Activated CD4-positive, alpha-beta T cell treated with anti-CD3 and anti-CD28 coated beads for 36 hours (primary cell): ENCODE data around the gene HOXB7. TPM values are rescaled to one million over a fixed set of nuclear protein-coding genes. Genes with fewer than 3 reads are reported as not detected.

Experiments
- ATAC-seq: fragments of 200-7000 bp; cut with Tn5 transposase; one replicate; pipeline ENCODE4 v1.10.0; 2021; ENCODE audit warnings: mild to moderate bottlenecking, moderate library complexity
- CTCF ChIA-PET: fragments of 350-600 bp; sonication (Branson Sonifier 250); formaldehyde crosslinking; loops from one replicate; lab custom pipeline; 2021; ENCODE audit warnings: antibody characterized with exemption; lab: Charles Lee
- POLR2A ChIA-PET: fragments of 350-600 bp; sonication (Branson Sonifier 250); formaldehyde crosslinking; loops from one replicate; lab custom pipeline; 2021; ENCODE audit warnings: antibody characterized with exemption, inconsistent platforms; lab: Charles Lee
- DNase-seq: peaks from one replicate; pipeline ENCODE4 v3.0.0-alpha.2; 2020
- H3K27ac Mint-ChIP-seq: one replicate; pipeline ENCODE4 v1.8.0; 2021; ENCODE audit warnings: mixed read lengths
- H3K27me3 Mint-ChIP-seq: one replicate; pipeline ENCODE4 v1.8.0; 2021; ENCODE audit warnings: mixed read lengths
- H3K36me3 Mint-ChIP-seq: one replicate; pipeline ENCODE4 v1.8.0; 2021; ENCODE audit warnings: low read depth, mixed read lengths
- H3K4me1 Mint-ChIP-seq: one replicate; pipeline ENCODE4 v1.8.0; 2021; ENCODE audit warnings: mixed read lengths
- H3K4me3 Mint-ChIP-seq: one replicate; pipeline ENCODE4 v1.8.0; 2021; ENCODE audit warnings: mild to moderate bottlenecking, moderate library complexity, mixed read lengths
- H3K9me3 Mint-ChIP-seq: one replicate; pipeline ENCODE4 v1.8.0; 2021; ENCODE audit warnings: low read depth, mixed read lengths
- intact Hi-C, 2 experiments: fragments of 100-400 bp; cut with DNase I in 1 of 2; cut with micrococcal nuclease in 1 of 2; formaldehyde crosslinking; loops; one replicate each; pipeline versions ENCODE4 v1.14.2 to v1.15.1; 2022 to 2024; cut with DNase I, micrococcal nuclease
- total RNA-seq, 2 experiments: library from RNA; stranded (reverse); gene quantifications; one replicate each; pipeline ENCODE4 v1.2.3, GENCODE V29; 2021

The HOXB7 gene
- total RNA-seq, 2 experiments from 2014 or later = 0.25 to 0.30 TPM

GRCh38 chr17:48586355-48587258, 24.2 kb downstream of the HOXB7 start:
- H3K4me3 Mint-ChIP-seq = peak overlapping the region; percentile 83
- peak overlapping the region; percentile 49 for H3K27ac Mint-ChIP-seq
- ATAC-seq = no peak
- no peaks in the 10 kb centered on the region for H3K36me3 Mint-ChIP-seq
- intact Hi-C loops = no loop called here
- ChIA-PET POLR2A (no interaction called here), CTCF (interaction anchor here (0.5 to 1.8 kb wide), 8 partner anchors 21 to 340 kb away, joined by 3 to 5 read pairs (median 3); no protein-coding TSS in a partner anchor)
- peaks cover 31% of the 10 kb centered on the region for H3K4me1 Mint-ChIP-seq
- DNase-seq = peak; percentile 64
- H3K9me3 Mint-ChIP-seq = no peaks in the 10 kb centered on the region
- H3K27me3 Mint-ChIP-seq = peaks cover 90% of the 10 kb centered on the region

GRCh38 chr17:48584223-48584741, 26.5 kb downstream of the HOXB7 start:
- peaks cover 44% of the 10 kb centered on the region for H3K4me1 Mint-ChIP-seq
- CTCF ChIA-PET = interaction anchor here (0.7 to 2.2 kb wide), 6 partner anchors 9 to 320 kb away, joined by 3 to 14 read pairs (median 6); partner anchors contain the start of gene HOXB5
- H3K36me3 Mint-ChIP-seq = no peaks in the 10 kb centered on the region
- no peak for DNase-seq
- peaks cover 93% of the 10 kb centered on the region for H3K27me3 Mint-ChIP-seq
- POLR2A ChIA-PET = no interaction called here
- no peak overlapping the region for H3K27ac Mint-ChIP-seq
- intact Hi-C loops = no loop called here
- no peak for ATAC-seq
- H3K4me3 Mint-ChIP-seq = no peak overlapping the region
- no peaks in the 10 kb centered on the region for H3K9me3 Mint-ChIP-seq

- DNase-seq (no peak), ATAC-seq (no peak)
- ChIA-PET CTCF (interaction anchor here (0.6 to 2.2 kb wide), 8 partner anchors 9 to 375 kb away, joined by 3 to 14 read pairs (median 4); partner anchors contain the start of gene HOXB5), POLR2A (no interaction called here)
- intact Hi-C loops = no loop called here
- H3K4me3 Mint-ChIP-seq = no peak overlapping the region
- peaks cover 49% of the 10 kb centered on the region for H3K4me1 Mint-ChIP-seq
- H3K9me3 Mint-ChIP-seq = no peaks in the 10 kb centered on the region
- no peak overlapping the region for H3K27ac Mint-ChIP-seq
- no peaks in the 10 kb centered on the region for H3K36me3 Mint-ChIP-seq
- peaks cover 94% of the 10 kb centered on the region for H3K27me3 Mint-ChIP-seq
Measured at GRCh38 chr17:48583708-48584222, 27.1 kb downstream of the HOXB7 start.

- DNase-seq = no peak
- Mint-ChIP-seq H3K4me1 (peaks cover 50% of the 10 kb centered on the region), H3K27ac (no peak overlapping the region), H3K36me3 (no peaks in the 10 kb centered on the region), H3K4me3 (peak overlapping the region; percentile 50), H3K27me3 (peaks cover 88% of the 10 kb centered on the region), H3K9me3 (no peaks in the 10 kb centered on the region)
- ATAC-seq = no peak
- intact Hi-C loops = no loop called here
- ChIA-PET CTCF (interaction anchor here (0.6 to 2.2 kb wide), 7 partner anchors 10 to 459 kb away, joined by 3 to 14 read pairs (median 5); partner anchors contain the start of gene HOXB5), POLR2A (no interaction called here)
Measured at GRCh38 chr17:48582750-48583069, 28.1 kb downstream of the HOXB7 start.

GRCh38 chr17:48579760-48580554, 30.9 kb downstream of the HOXB7 start:
- POLR2A ChIA-PET = no interaction called here
- Mint-ChIP-seq H3K27me3 (peaks cover 69% of the 10 kb centered on the region), H3K4me1 (peaks cover 46% of the 10 kb centered on the region), H3K27ac (no peak overlapping the region), H3K9me3 (no peaks in the 10 kb centered on the region), H3K36me3 (peaks cover 2% of the 10 kb centered on the region), H3K4me3 (peak overlapping the region; percentile 81)
- DNase-seq (no peak), ATAC-seq (no peak)
- intact Hi-C loops = loop anchor here (2.0 to 5.0 kb wide), 2 partner anchors 37 to 38 kb away; no protein-coding TSS in a partner anchor
- CTCF ChIA-PET = interaction anchor here (0.6 to 0.8 kb wide), 4 partner anchors 12 to 247 kb away, joined by 3 read pairs; no protein-coding TSS in a partner anchor

- ATAC-seq = no peak
- peaks cover 65% of the 10 kb centered on the region for H3K27me3 Mint-ChIP-seq
- H3K4me3 Mint-ChIP-seq = peak overlapping the region; percentile 81
- intact Hi-C loops = loop anchor here (2.0 to 5.0 kb wide), 2 partner anchors 37 kb away; no protein-coding TSS in a partner anchor
- POLR2A ChIA-PET = no interaction called here
- peaks cover 43% of the 10 kb centered on the region for H3K4me1 Mint-ChIP-seq
- H3K36me3 Mint-ChIP-seq = peaks cover 2% of the 10 kb centered on the region
- CTCF ChIA-PET = interaction anchor here (0.6 to 1.1 kb wide), 5 partner anchors 11 to 271 kb away, joined by 3 to 4 read pairs (median 3); partner anchors contain the start of gene HOXB3
- no peak overlapping the region for H3K27ac Mint-ChIP-seq
- no peaks in the 10 kb centered on the region for H3K9me3 Mint-ChIP-seq
- no peak for DNase-seq
Measured at GRCh38 chr17:48579471-48579759, 31.4 kb downstream of the HOXB7 start.

- peaks cover 59% of the 10 kb centered on the region for H3K27me3 Mint-ChIP-seq
- POLR2A ChIA-PET = no interaction called here
- CTCF ChIA-PET = interaction anchor here (0.6 to 1.1 kb wide), 5 partner anchors 12 to 270 kb away, joined by 3 to 4 read pairs (median 3); partner anchors contain the start of gene HOXB3
- DNase-seq (peak; percentile 45), ATAC-seq (peak; percentile 60)
- peak overlapping the region; percentile 47 for H3K27ac Mint-ChIP-seq
- peaks cover 43% of the 10 kb centered on the region for H3K4me1 Mint-ChIP-seq
- no peaks in the 10 kb centered on the region for H3K9me3 Mint-ChIP-seq
- peaks cover 2% of the 10 kb centered on the region for H3K36me3 Mint-ChIP-seq
- intact Hi-C loops = loop anchor here (1.0 to 5.0 kb wide), 3 partner anchors 31 to 37 kb away; no protein-coding TSS in a partner anchor
- peak overlapping the region; percentile 81 for H3K4me3 Mint-ChIP-seq
Measured at GRCh38 chr17:48578616-48579470, 32.0 kb downstream of the HOXB7 start.

GRCh38 chr17:48577946-48578615, 32.7 kb downstream of the HOXB7 start, which contains the start of gene HOXB4:
Gene HOXB4 (minus strand): TSS chr17:48578350. CDS start chr17:48578319, 31 bp downstream.
- CTCF ChIA-PET = interaction anchor here (0.6 to 1.1 kb wide), 6 partner anchors 12 to 327 kb away, joined by 3 to 4 read pairs (median 3); partner anchors contain the start of gene HOXB3
- no peaks in the 10 kb centered on the region for H3K9me3 Mint-ChIP-seq

GRCh38 chr17:48577330-48577945, 33.4 kb downstream of the HOXB7 start:
- DNase-seq (no peak), ATAC-seq (peak; percentile 4)
- peak overlapping the region; percentile 81 for H3K4me3 Mint-ChIP-seq
- intact Hi-C loops = loop anchor here in 1 of 2 experiments (5.0 kb wide), 1 partner anchor 35 kb away; no protein-coding TSS in a partner anchor
- ChIA-PET CTCF (interaction anchor here (0.6 kb wide), 2 partner anchors 253 to 327 kb away, joined by 3 read pairs; no protein-coding TSS in a partner anchor), POLR2A (no interaction called here)
- H3K4me1 Mint-ChIP-seq = peaks cover 39% of the 10 kb centered on the region
- no peak overlapping the region for H3K27ac Mint-ChIP-seq
- H3K9me3 Mint-ChIP-seq = no peaks in the 10 kb centered on the region
- H3K36me3 Mint-ChIP-seq = peaks cover 2% of the 10 kb centered on the region
- H3K27me3 Mint-ChIP-seq = peaks cover 46% of the 10 kb centered on the region

More at GRCh38 chr17:48577946-48578615, 32.7 kb downstream of the HOXB7 start, which contains the start of gene HOXB4:
- DNase-seq (peak; percentile 80), ATAC-seq (peak; percentile 72)
- POLR2A ChIA-PET = no interaction called here
- Mint-ChIP-seq H3K4me1 (peaks cover 43% of the 10 kb centered on the region), H3K36me3 (peaks cover 2% of the 10 kb centered on the region), H3K4me3 (peak within 1 kb of the TSS; percentile 81), H3K27ac (peak within 1 kb of the TSS; percentile 47), H3K27me3 (peaks cover 52% of the 10 kb centered on the region)
- intact Hi-C loops = loop anchor here (1.0 to 5.0 kb wide), 3 partner anchors 32 to 36 kb away; no protein-coding TSS in a partner anchor
